ENCODE results near the gene PPP3CA. TPM values are rescaled to one million over a fixed set of nuclear protein-coding genes. Genes with fewer than 3 reads are reported as not detected.

PPP3CA gene
- total and polyA plus RNA-seq, 2 of the 13 experiments (the other 11 are each of a cell fraction or from before 2014, with no cell fraction given), result 4.8 to 13.2 TPM

DNA sequence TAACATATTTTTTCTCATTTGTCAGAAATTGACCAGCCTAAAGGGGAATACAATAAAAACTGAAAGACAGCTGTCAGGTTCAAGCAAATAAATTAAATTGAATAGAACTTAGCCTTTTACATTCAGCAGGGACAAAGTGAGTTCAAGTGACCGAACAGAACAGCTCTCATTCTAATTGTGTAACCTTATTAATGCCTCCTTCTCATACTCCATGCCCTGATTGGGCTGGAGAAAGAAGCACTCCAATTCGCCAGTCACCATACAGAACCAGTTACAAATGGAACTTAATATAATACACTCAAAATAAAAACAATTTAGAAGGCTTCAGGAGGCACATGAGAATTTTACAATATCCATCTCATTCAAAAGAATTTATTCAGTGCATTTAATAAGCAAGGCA, 8.0 kb downstream of the PPP3CA start:
- H3K4me1 ChIP-seq (ENCODE audit: insufficient read depth, low read length), result peaks cover 6% of the 10 kb centered on the region
- no peak overlapping the region for H3K4me2 ChIP-seq (ENCODE audit: low read depth, low read length)
- intact Hi-C loops (cut with micrococcal nuclease; ENCODE audit: unreplicated experiment), result no loop called here
- no TSS peak for BruUV-seq (replicated peaks)
- no peak overlapping the region for H2AFZ ChIP-seq (ENCODE audit: low read length)
- in situ Hi-C loops (cut with HindIII; ENCODE audit: extremely low pct_ligation_motif_present, low pct_unique_long_range_greater_than_20kb), result no loop called here
- DNase-seq (ENCODE audit: low spot score), result no peak
- peaks cover 0 to 3% of the 10 kb centered on the region in 2 experiments; a peak in 2 of 5 replicates for H3K36me3 ChIP-seq (replicated peaks in 1 of 2; ENCODE audit: control insufficient read depth in 1 of 2, insufficient read depth in 2 of 2, low read length in 2 of 2)
- no peak overlapping the region for H3K27ac ChIP-seq (ENCODE audit: extremely low read length, insufficient read depth, low read length)
- POLR2A ChIA-PET, result no interaction called here
- H3K79me2 ChIP-seq (ENCODE audit: insufficient read depth, low read length), result peaks cover 32% of the 10 kb centered on the region
- WGBS (ENCODE audit: low lambda C conversion rate), result 95% methylated on average over 2 of the region's 2 CpGs
- ATAC-seq, result no peak
- H3K9ac ChIP-seq (ENCODE audit: insufficient read depth, low read depth, low read length), result no peak overlapping the region
- no peaks in the 10 kb centered on the region for H3K9me3 ChIP-seq (ENCODE audit: low read length)
- H3K27me3 ChIP-seq (ENCODE audit: control insufficient read depth in 1 of 2, insufficient read depth in 2 of 2, low read length in 2 of 2), result no peaks in the 10 kb centered on the region
- no peaks in the 10 kb centered on the region for H4K20me1 ChIP-seq (ENCODE audit: insufficient read depth, low read length)
- CTCF ChIA-PET (ENCODE audit: low intra/inter-chr PET ratio, low total read pairs), result no interaction called here
- H3K4me3 ChIP-seq (replicated peaks in 1 of 3; ENCODE audit: insufficient read depth in 1 of 3, low read depth in 2 of 3, low read length in 3 of 3), result no peak overlapping the region
- no peak for FAIRE-seq
- no peak for TF ChIP-seq ZKSCAN8 (CRISPR knock-in tag; IDR thresholded peaks at IDR 0.05; ENCODE audit: borderline replicate concordance)
- TF ChIP-seq ATF7-NPFF (CRISPR knock-in tag; IDR thresholded peaks at IDR 0.05; ENCODE audit: low read depth), result no peak
- TF ChIP-seq, protein P1, sequence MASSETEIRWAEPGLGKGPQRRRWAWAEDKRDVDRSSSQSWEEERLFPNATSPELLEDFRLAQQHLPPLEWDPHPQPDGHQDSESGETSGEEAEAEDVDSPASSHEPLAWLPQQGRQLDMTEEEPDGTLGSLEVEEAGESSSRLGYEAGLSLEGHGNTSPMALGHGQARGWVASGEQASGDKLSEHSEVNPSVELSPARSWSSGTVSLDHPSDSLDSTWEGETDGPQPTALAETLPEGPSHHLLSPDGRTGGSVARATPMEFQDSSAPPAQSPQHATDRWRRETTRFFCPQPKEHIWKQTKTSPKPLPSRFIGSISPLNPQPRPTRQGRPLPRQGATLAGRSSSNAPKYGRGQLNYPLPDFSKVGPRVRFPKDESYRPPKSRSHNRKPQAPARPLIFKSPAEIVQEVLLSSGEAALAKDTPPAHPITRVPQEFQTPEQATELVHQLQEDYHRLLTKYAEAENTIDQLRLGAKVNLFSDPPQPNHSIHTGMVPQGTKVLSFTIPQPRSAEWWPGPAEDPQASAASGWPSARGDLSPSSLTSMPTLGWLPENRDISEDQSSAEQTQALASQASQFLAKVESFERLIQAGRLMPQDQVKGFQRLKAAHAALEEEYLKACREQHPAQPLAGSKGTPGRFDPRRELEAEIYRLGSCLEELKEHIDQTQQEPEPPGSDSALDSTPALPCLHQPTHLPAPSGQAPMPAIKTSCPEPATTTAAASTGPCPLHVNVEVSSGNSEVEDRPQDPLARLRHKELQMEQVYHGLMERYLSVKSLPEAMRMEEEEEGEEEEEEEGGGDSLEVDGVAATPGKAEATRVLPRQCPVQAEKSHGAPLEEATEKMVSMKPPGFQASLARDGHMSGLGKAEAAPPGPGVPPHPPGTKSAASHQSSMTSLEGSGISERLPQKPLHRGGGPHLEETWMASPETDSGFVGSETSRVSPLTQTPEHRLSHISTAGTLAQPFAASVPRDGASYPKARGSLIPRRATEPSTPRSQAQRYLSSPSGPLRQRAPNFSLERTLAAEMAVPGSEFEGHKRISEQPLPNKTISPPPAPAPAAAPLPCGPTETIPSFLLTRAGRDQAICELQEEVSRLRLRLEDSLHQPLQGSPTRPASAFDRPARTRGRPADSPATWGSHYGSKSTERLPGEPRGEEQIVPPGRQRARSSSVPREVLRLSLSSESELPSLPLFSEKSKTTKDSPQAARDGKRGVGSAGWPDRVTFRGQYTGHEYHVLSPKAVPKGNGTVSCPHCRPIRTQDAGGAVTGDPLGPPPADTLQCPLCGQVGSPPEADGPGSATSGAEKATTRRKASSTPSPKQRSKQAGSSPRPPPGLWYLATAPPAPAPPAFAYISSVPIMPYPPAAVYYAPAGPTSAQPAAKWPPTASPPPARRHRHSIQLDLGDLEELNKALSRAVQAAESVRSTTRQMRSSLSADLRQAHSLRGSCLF (CRISPR knock-in tag; IDR thresholded peaks at IDR 0.05; ENCODE audit: borderline replicate concordance), result no peak
- TF ChIP-seq, protein P2, sequence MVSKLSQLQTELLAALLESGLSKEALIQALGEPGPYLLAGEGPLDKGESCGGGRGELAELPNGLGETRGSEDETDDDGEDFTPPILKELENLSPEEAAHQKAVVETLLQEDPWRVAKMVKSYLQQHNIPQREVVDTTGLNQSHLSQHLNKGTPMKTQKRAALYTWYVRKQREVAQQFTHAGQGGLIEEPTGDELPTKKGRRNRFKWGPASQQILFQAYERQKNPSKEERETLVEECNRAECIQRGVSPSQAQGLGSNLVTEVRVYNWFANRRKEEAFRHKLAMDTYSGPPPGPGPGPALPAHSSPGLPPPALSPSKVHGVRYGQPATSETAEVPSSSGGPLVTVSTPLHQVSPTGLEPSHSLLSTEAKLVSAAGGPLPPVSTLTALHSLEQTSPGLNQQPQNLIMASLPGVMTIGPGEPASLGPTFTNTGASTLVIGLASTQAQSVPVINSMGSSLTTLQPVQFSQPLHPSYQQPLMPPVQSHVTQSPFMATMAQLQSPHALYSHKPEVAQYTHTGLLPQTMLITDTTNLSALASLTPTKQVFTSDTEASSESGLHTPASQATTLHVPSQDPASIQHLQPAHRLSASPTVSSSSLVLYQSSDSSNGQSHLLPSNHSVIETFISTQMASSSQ (IDR thresholded peaks at IDR 0.05; ENCODE audit: low read depth), result no peak
- TF ChIP-seq, protein P2 (CRISPR knock-in tag; IDR thresholded peaks at IDR 0.05; ENCODE audit: borderline replicate concordance), result no peak
- TF ChIP-seq, protein P3, sequence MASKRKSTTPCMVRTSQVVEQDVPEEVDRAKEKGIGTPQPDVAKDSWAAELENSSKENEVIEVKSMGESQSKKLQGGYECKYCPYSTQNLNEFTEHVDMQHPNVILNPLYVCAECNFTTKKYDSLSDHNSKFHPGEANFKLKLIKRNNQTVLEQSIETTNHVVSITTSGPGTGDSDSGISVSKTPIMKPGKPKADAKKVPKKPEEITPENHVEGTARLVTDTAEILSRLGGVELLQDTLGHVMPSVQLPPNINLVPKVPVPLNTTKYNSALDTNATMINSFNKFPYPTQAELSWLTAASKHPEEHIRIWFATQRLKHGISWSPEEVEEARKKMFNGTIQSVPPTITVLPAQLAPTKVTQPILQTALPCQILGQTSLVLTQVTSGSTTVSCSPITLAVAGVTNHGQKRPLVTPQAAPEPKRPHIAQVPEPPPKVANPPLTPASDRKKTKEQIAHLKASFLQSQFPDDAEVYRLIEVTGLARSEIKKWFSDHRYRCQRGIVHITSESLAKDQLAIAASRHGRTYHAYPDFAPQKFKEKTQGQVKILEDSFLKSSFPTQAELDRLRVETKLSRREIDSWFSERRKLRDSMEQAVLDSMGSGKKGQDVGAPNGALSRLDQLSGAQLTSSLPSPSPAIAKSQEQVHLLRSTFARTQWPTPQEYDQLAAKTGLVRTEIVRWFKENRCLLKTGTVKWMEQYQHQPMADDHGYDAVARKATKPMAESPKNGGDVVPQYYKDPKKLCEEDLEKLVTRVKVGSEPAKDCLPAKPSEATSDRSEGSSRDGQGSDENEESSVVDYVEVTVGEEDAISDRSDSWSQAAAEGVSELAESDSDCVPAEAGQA (IDR thresholded peaks at IDR 0.05; ENCODE audit: low read depth), result no peak
- TF ChIP-seq, protein P3 (CRISPR knock-in tag; IDR thresholded peaks at IDR 0.05; ENCODE audit: borderline replicate concordance), result no peak
- no peak for TF ChIP-seq ZBTB20 (CRISPR knock-in tag; IDR thresholded peaks at IDR 0.05; ENCODE audit: borderline replicate concordance, low read depth)
- no peak for TF ChIP-seq ZNF333 (CRISPR knock-in tag; IDR thresholded peaks at IDR 0.05; ENCODE audit: borderline replicate concordance)
- no peak for TF ChIP-seq ZMYM4 (CRISPR knock-in tag; IDR thresholded peaks at IDR 0.05)
